CD4-positive, alpha-beta T cell (primary cell): Measurements from ENCODE around the gene LYPD4. TPM values are rescaled to one million over a fixed set of nuclear protein-coding genes. Genes with fewer than 3 reads are reported as not detected.
A peak's percentile ranks its signal among the peaks of the same experiment; 100 is the strongest.

Experiments
- ATAC-seq: fragments of 200-7000 bp; cut with Tn5 transposase; one replicate; pipeline ENCODE4 v1.10.0; 2022; ENCODE audit warnings: mild to moderate bottlenecking; ENCODE audit not compliant: poor library complexity
- CTCF ChIA-PET: fragments of 350-600 bp; sonication (Branson Sonifier 250); formaldehyde crosslinking; loops from one replicate; lab custom pipeline; 2021; ENCODE audit warnings: antibody characterized with exemption, inconsistent platforms; lab: Charles Lee
- POLR2A ChIA-PET: fragments of 350-600 bp; sonication (Branson Sonifier 250); formaldehyde crosslinking; loops from one replicate; lab custom pipeline; 2021; ENCODE audit warnings: antibody characterized with exemption, inconsistent platforms; lab: Charles Lee
- DNase-seq, 14 experiments: peaks; one replicate each; pipeline ENCODE4 v3.0.0-alpha.2; 2013 to 2020; ENCODE audit warnings: mixed read lengths in 2 of 14
- H3K27ac ChIP-seq, 2 donors: one replicate each; pipeline versions ENCODE4 v1.5.1 to v1.7.0; 2013; ENCODE audit warnings: low read length in 2 of 2, low read depth in 1 of 2, mild to moderate bottlenecking in 1 of 2
- H3K27me3 ChIP-seq, 2 experiments: 1 replicate in 1 of 2; 2 replicates in 1 of 2; pipeline versions ENCODE4 v1.6.1 to v1.7.0; 2013; ENCODE audit warnings: low read length in 2 of 2, control low read depth in 1 of 2, mild to moderate bottlenecking in 1 of 2, moderate library complexity in 1 of 2; ENCODE audit not compliant: insufficient read depth in 2 of 2, control insufficient read depth in 1 of 2
- H3K36me3 ChIP-seq: one replicate; pipeline ENCODE4 v1.6.1; 2013; ENCODE audit warnings: low read length, control low read depth; ENCODE audit not compliant: insufficient read depth
- H3K4me1 ChIP-seq: one replicate; pipeline ENCODE4 v1.6.1; 2013; ENCODE audit warnings: low read length, control low read depth; ENCODE audit not compliant: insufficient read depth
- H3K4me3 ChIP-seq: one replicate; pipeline ENCODE4 v1.5.1; 2013; ENCODE audit warnings: mild to moderate bottlenecking, low read length, moderate library complexity
- H3K9me3 ChIP-seq, 2 experiments: 1 replicate in 1 of 2; 2 replicates in 1 of 2; pipeline versions ENCODE4 v1.6.1 to v1.7.0; 2013; ENCODE audit warnings: low read length in 2 of 2, mild to moderate bottlenecking in 2 of 2, control low read depth in 1 of 2, moderate library complexity in 1 of 2; ENCODE audit not compliant: control insufficient read depth in 1 of 2, insufficient read depth in 1 of 2
- H3K27ac Mint-ChIP-seq: one replicate; pipeline ENCODE4 v1.8.0; 2020; ENCODE audit warnings: mixed read lengths
- H3K27me3 Mint-ChIP-seq: one replicate; pipeline ENCODE4 v1.8.0; 2021; ENCODE audit warnings: mixed read lengths
- H3K36me3 Mint-ChIP-seq: one replicate; pipeline ENCODE4 v1.8.0; 2021; ENCODE audit warnings: low read depth, mixed read lengths
- H3K4me1 Mint-ChIP-seq: one replicate; pipeline ENCODE4 v1.8.0; 2021; ENCODE audit warnings: low read depth, mixed read lengths
- H3K4me3 Mint-ChIP-seq: one replicate; pipeline ENCODE4 v1.8.0; 2020; ENCODE audit warnings: mild to moderate bottlenecking, mixed read lengths
- H3K9me3 Mint-ChIP-seq: one replicate; pipeline ENCODE4 v1.8.0; 2020; ENCODE audit warnings: mixed read lengths
- intact Hi-C, 2 experiments: fragments of 100-400 bp; cut with DNase I in 1 of 2; cut with micrococcal nuclease in 1 of 2; formaldehyde crosslinking; loops; one replicate each; pipeline versions ENCODE4 v1.15.1 to v1.9.0; 2023 to 2025; cut with DNase I, micrococcal nuclease
- total RNA-seq, 174 experiments: library from RNA in 2 of 174; stranded (reverse) in 2 of 174; gene quantifications; one replicate each; pipeline ENCODE4 v1.2.3 and lab custom pipeline; 2021 to 2026
- TF ChIP-seq, protein P1 (sequence below): fragments of 200-600 bp; IDR thresholded peaks from one replicate; pipeline ENCODE4 v1.8.0; 2022; ENCODE audit warnings: antibody characterized with exemption, mild to moderate bottlenecking

LYPD4 gene
- total RNA-seq, 2 experiments from 2014 or later: not detected

- no peaks in the 10 kb centered on the region for H3K9me3 Mint-ChIP-seq
- peak overlapping the region; percentile 86 for H3K27ac Mint-ChIP-seq
- POLR2A ChIA-PET: interaction anchor here (0.8 to 3.2 kb wide), 24 partner anchors 12 to 598 kb away, joined by 3 to 184 read pairs (median 5); partner anchors contain the start of genes ARHGEF1, ERFL, HNRNPUL1 and RABAC1
- ATAC-seq: no peak
- H3K4me1 Mint-ChIP-seq: peaks cover 48% of the 10 kb centered on the region
- H3K27me3 Mint-ChIP-seq: no peaks in the 10 kb centered on the region
- Histone ChIP-seq H3K27ac (peak overlapping the region; percentile 59 to 89), H3K27me3 (no peaks in the 10 kb centered on the region), H3K36me3 (peaks cover 43% of the 10 kb centered on the region), H3K4me1 (peaks cover 56% of the 10 kb centered on the region), H3K4me3 (peak overlapping the region; percentile 74), H3K9me3 (no peaks in the 10 kb centered on the region)
- H3K36me3 Mint-ChIP-seq: peaks cover 52% of the 10 kb centered on the region
- CTCF ChIA-PET: interaction anchor here (0.7 to 3.2 kb wide), 15 partner anchors 8 to 559 kb away, joined by 3 to 59 read pairs (median 5); partner anchors contain the start of genes ARHGEF1 and RABAC1
- peak overlapping the region; percentile 87 for H3K4me3 Mint-ChIP-seq
- DNase-seq: peak in 3 of 14 experiments; percentile 16 to 41 (median 23)
- TF ChIP-seq, protein P1, sequence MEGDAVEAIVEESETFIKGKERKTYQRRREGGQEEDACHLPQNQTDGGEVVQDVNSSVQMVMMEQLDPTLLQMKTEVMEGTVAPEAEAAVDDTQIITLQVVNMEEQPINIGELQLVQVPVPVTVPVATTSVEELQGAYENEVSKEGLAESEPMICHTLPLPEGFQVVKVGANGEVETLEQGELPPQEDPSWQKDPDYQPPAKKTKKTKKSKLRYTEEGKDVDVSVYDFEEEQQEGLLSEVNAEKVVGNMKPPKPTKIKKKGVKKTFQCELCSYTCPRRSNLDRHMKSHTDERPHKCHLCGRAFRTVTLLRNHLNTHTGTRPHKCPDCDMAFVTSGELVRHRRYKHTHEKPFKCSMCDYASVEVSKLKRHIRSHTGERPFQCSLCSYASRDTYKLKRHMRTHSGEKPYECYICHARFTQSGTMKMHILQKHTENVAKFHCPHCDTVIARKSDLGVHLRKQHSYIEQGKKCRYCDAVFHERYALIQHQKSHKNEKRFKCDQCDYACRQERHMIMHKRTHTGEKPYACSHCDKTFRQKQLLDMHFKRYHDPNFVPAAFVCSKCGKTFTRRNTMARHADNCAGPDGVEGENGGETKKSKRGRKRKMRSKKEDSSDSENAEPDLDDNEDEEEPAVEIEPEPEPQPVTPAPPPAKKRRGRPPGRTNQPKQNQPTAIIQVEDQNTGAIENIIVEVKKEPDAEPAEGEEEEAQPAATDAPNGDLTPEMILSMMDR: no peak
- intact Hi-C loops: loop anchor here (1.0 to 2.0 kb wide), 3 partner anchors 13 to 216 kb away; partner anchors contain the start of genes RABAC1 (in 1 of the 2) and ZNF574 (in 1 of the 2)
These were observed 16.1 kb upstream of the LYPD4 start for GRCh38 chr19:41860419-41861115.

- CTCF ChIA-PET: interaction anchor here (0.7 to 3.2 kb wide), 21 partner anchors 8 to 560 kb away, joined by 3 to 59 read pairs (median 5); partner anchors contain the start of genes ARHGEF1 and RABAC1
- Mint-ChIP-seq H3K4me3 (peak within 1 kb of the TSS; percentile 87), H3K36me3 (peaks cover 50% of the 10 kb centered on the region), H3K9me3 (no peaks in the 10 kb centered on the region), H3K4me1 (peaks cover 48% of the 10 kb centered on the region), H3K27ac (peak within 1 kb of the TSS; percentile 86), H3K27me3 (no peaks in the 10 kb centered on the region)
- TF ChIP-seq, protein P1: peak; percentile 84
- H3K27ac ChIP-seq: peak within 1 kb of the TSS; percentile 89 to 98
- intact Hi-C loops: loop anchor here (1.0 to 5.0 kb wide), 10 partner anchors 13 to 467 kb away; partner anchors contain the start of genes MEGF8 (in 1 of the 2), RABAC1 (in 1 of the 2) and ZNF574 (in 1 of the 2)
- DNase-seq (peak; percentile 95 to 99 (median 98)), ATAC-seq (peak; percentile 85)
- peaks cover 36% of the 10 kb centered on the region for H3K36me3 ChIP-seq
- no peaks in the 10 kb centered on the region for H3K27me3 ChIP-seq
- POLR2A ChIA-PET: interaction anchor here (0.6 to 3.2 kb wide), 30 partner anchors 12 to 597 kb away, joined by 3 to 184 read pairs (median 4); partner anchors contain the start of genes ARHGEF1, DMAC2, ERFL and HNRNPUL1
- H3K9me3 ChIP-seq: no peaks in the 10 kb centered on the region
- peak within 1 kb of the TSS; percentile 74 for H3K4me3 ChIP-seq
- H3K4me1 ChIP-seq: peaks cover 49% of the 10 kb centered on the region
These were observed 15.3 kb upstream of the LYPD4 start, which contains the start of gene RPS19 for GRCh38 chr19:41859618-41860418. RPS19 (plus strand) TSS chr19:41860255; CDS start chr19:41860775, 520 bp downstream.

DNA sequence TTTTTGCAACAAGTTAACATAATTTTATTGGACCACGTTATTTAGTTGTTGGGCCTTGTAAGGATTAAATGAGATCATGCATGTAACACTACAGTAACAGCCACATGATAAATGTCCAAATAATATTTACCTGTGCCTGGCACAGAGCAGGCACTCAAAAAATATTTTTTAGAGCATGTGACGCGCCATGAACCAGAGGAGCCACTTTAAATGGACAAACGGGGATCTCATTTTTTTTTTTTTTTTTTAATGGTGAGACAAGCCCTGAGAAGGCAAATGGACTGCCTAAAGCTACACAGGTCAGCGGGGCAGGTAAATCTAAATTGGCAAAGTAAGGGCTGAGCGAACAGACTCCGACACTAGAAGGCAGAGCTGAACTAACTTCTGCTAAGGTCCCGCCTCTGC lies 14.7 kb upstream of the LYPD4 start:
- CTCF ChIA-PET: interaction anchor here (0.7 to 3.2 kb wide), 19 partner anchors 9 to 175 kb away, joined by 3 to 59 read pairs (median 5); partner anchors contain the start of genes ARHGEF1 and RABAC1
- intact Hi-C loops: loop anchor here (1.0 to 5.0 kb wide), 7 partner anchors 16 to 468 kb away; partner anchors contain the start of gene MEGF8 (in 1 of the 2)
- Histone ChIP-seq H3K27me3 (no peaks in the 10 kb centered on the region), H3K4me3 (peak overlapping the region; percentile 74), H3K9me3 (no peaks in the 10 kb centered on the region), H3K36me3 (peaks cover 30% of the 10 kb centered on the region), H3K27ac (peak overlapping the region; percentile 89 to 98), H3K4me1 (peaks cover 42% of the 10 kb centered on the region)
- POLR2A ChIA-PET: interaction anchor here (0.6 to 3.2 kb wide), 24 partner anchors 13 to 597 kb away, joined by 3 to 184 read pairs (median 6); partner anchors contain the start of genes ARHGEF1, DMAC2, ERFL and HNRNPUL1
- Mint-ChIP-seq H3K27me3 (peaks cover 4% of the 10 kb centered on the region), H3K4me1 (peaks cover 42% of the 10 kb centered on the region), H3K27ac (peak overlapping the region; percentile 86), H3K4me3 (peak overlapping the region; percentile 85), H3K9me3 (no peaks in the 10 kb centered on the region), H3K36me3 (peaks cover 44% of the 10 kb centered on the region)
- TF ChIP-seq, protein P1: no peak
- no peak for DNase-seq
- no peak for ATAC-seq
